Neural cell (in vitro differentiated cells): Measurements from ENCODE around the gene LAG3. TPM values are rescaled to one million over a fixed set of nuclear protein-coding genes. Genes with fewer than 3 reads are reported as not detected.
A peak's percentile ranks its signal among the peaks of the same experiment; 100 is the strongest.

Experiments
- H2AFZ ChIP-seq: fragments of 200-600, 300-800 bp; sonication (generic), shearing (Covaris generic); 2 replicates; pipeline ENCODE4 v1.6.0; 2014; ENCODE audit warnings: low read depth, mild to moderate bottlenecking, antibody characterized with exemption, low read length, moderate library complexity
- H3F3A ChIP-seq: fragments of 200-600 bp; shearing (Covaris generic); 2 replicates; pipeline ENCODE4 v1.6.1; 2016; ENCODE audit warnings: mild to moderate bottlenecking, moderate library complexity, mixed read lengths, antibody characterized with exemption, low read length; ENCODE audit not compliant: insufficient read depth, poor library complexity, severe bottlenecking
- H3K27ac ChIP-seq: fragments of 200-600, 300-800 bp; sonication (generic), shearing (Covaris generic); 2 replicates; pipeline ENCODE4 v1.5.1; 2014; ENCODE audit warnings: mild to moderate bottlenecking, low read length, moderate library complexity
- H3K27me3 ChIP-seq: fragments of 300-800, 200-600 bp; sonication (generic), shearing (Covaris generic); 2 replicates; pipeline ENCODE4 v1.6.0; 2014; ENCODE audit warnings: mild to moderate bottlenecking, low read depth, low read length, moderate library complexity; ENCODE audit not compliant: insufficient read depth
- H3K36me3 ChIP-seq: fragments of 300-800, 200-600 bp; sonication (generic), shearing (Covaris generic); 2 replicates; pipeline ENCODE4 v1.5.1; 2014; ENCODE audit warnings: mild to moderate bottlenecking, antibody characterized with exemption, low read length, moderate library complexity; ENCODE audit not compliant: insufficient read depth
- H3K4me2 ChIP-seq: fragments of 300-800, 200-600 bp; sonication (generic), shearing (Covaris generic); 2 replicates; pipeline ENCODE4 v1.6.0; 2014; ENCODE audit warnings: mild to moderate bottlenecking, low read length
- H3K4me3 ChIP-seq: fragments of 300-800, 200-600 bp; sonication (generic), shearing (Covaris generic); 2 replicates; pipeline ENCODE4 v1.5.1; 2014; ENCODE audit warnings: mild to moderate bottlenecking, low read length, moderate library complexity
- H3K79me2 ChIP-seq: fragments of 200-600 bp; shearing (Covaris generic); replicated peaks from 2 replicates; pipeline ENCODE4 v1.6.0; 2014; ENCODE audit warnings: mild to moderate bottlenecking, low read length, moderate library complexity; ENCODE audit not compliant: insufficient read depth
- H3K9ac ChIP-seq: fragments of 300-800, 200-600 bp; sonication (generic), shearing (Covaris generic); 2 replicates; pipeline ENCODE4 v1.6.1; 2016; ENCODE audit warnings: mild to moderate bottlenecking, low read length, mixed read lengths
- H3K9me2 ChIP-seq: fragments of 200-600 bp; shearing (Covaris generic); 2 replicates; pipeline ENCODE4 v1.6.1; 2016; ENCODE audit warnings: mild to moderate bottlenecking, low read length, mixed read lengths; ENCODE audit not compliant: insufficient read depth
- H3K9me3 ChIP-seq: fragments of 200-600, 300-800 bp; sonication (generic), shearing (Covaris generic); 2 replicates; pipeline ENCODE4 v1.6.1; 2016; ENCODE audit warnings: mild to moderate bottlenecking, mixed run types, low read length, moderate library complexity, mixed read lengths
- H4K20me1 ChIP-seq: fragments of 200-600 bp; shearing (Covaris generic); 2 replicates; pipeline ENCODE4 v1.6.1; 2016; ENCODE audit warnings: mild to moderate bottlenecking, mixed run types; ENCODE audit not compliant: insufficient read depth
- CTCF ChIP-seq: fragments of 450-650 bp; IDR thresholded peaks from 2 replicates; pipeline ENCODE4 v1.5.1; 2014; ENCODE audit warnings: antibody characterized with exemption, mild to moderate bottlenecking, moderate library complexity; ENCODE audit not compliant: poor library complexity, severe bottlenecking
- EP300 ChIP-seq: fragments of 450-650 bp; conservative IDR thresholded peaks from 2 replicates; pipeline ENCODE4 v1.6.1; 2014; ENCODE audit warnings: antibody characterized with exemption, mild to moderate bottlenecking, moderate library complexity; ENCODE audit not compliant: poor library complexity, severe bottlenecking
- EZH2 ChIP-seq: fragments of 200-600, 300-800 bp; shearing (Covaris generic), sonication (generic); IDR thresholded peaks from 2 replicates; pipeline ENCODE4 v1.6.1; 2014; ENCODE audit warnings: antibody characterized with exemption, low read length, borderline replicate concordance, mild to moderate bottlenecking; ENCODE audit not compliant: insufficient read depth, poor library complexity, severe bottlenecking
- MXI1 ChIP-seq: fragments of 450-650 bp; conservative IDR thresholded peaks from 2 replicates; pipeline ENCODE4 v1.6.1; 2014; ENCODE audit warnings: antibody characterized with exemption, mild to moderate bottlenecking; ENCODE audit not compliant: poor library complexity, severe bottlenecking
- RAD21 ChIP-seq: fragments of 450-650 bp; conservative IDR thresholded peaks from 2 replicates; pipeline ENCODE4 v1.6.1; 2014; ENCODE audit warnings: antibody characterized with exemption, mild to moderate bottlenecking, moderate library complexity
- SMC3 ChIP-seq: fragments of 450-650 bp; conservative IDR thresholded peaks from 2 replicates; pipeline ENCODE4 v1.6.1; 2014; ENCODE audit warnings: antibody characterized with exemption, mild to moderate bottlenecking, moderate library complexity; ENCODE audit not compliant: poor library complexity
- TAF1 ChIP-seq: IDR thresholded peaks from 2 replicates; pipeline ENCODE4 v1.6.1; 2012; ENCODE audit warnings: low read depth
- polyA plus RNA-seq: library from polyadenylated mRNA; depleted of rRNA; stranded (reverse); fragments of >200 nt; gene quantifications from 2 replicates; pipeline ENCODE4 v1.2.3, GENCODE V29; 2014

The LAG3 gene
- polyA plus RNA-seq, 1 donor from 2014 or later = 1.4 TPM

- H3K9ac ChIP-seq = peak overlapping the region; percentile 95
Observed at GRCh38 chr12:6826125-6826733, 53.9 kb downstream of the LAG3 start.

GRCh38 chr12:6826734-6827436 is 54.6 kb downstream of the LAG3 start:
- TF ChIP-seq RAD21 (no peak), CTCF (no peak), SMC3 (peak; percentile 13), EP300 (no peak), MXI1 (no peak), EZH2 (no peak)
- H3K9me3 ChIP-seq = no peaks in the 10 kb centered on the region
- no peaks in the 10 kb centered on the region for H4K20me1 ChIP-seq
- peaks cover 10% of the 10 kb centered on the region for H3F3A ChIP-seq
- H3K27ac ChIP-seq = peak overlapping the region; percentile 87
- H3K36me3 ChIP-seq = no peaks in the 10 kb centered on the region
- H3K9ac ChIP-seq = peak overlapping the region; percentile 95
- peak overlapping the region; percentile 36 for H3K4me2 ChIP-seq
- no peaks in the 10 kb centered on the region for H3K27me3 ChIP-seq
- peak overlapping the region; percentile 58 for H3K4me3 ChIP-seq
- H3K9me2 ChIP-seq = no peaks in the 10 kb centered on the region
- peaks cover 29% of the 10 kb centered on the region for H3K79me2 ChIP-seq
- H2AFZ ChIP-seq = no peak overlapping the region

More at GRCh38 chr12:6826125-6826733, 53.9 kb downstream of the LAG3 start:
- Histone ChIP-seq H3K36me3 (no peaks in the 10 kb centered on the region), H3F3A (peaks cover 10% of the 10 kb centered on the region), H3K4me2 (no peak overlapping the region), H3K4me3 (peak overlapping the region; percentile 70), H3K27me3 (no peaks in the 10 kb centered on the region), H3K9me2 (no peaks in the 10 kb centered on the region), H3K79me2 (peaks cover 30% of the 10 kb centered on the region), H3K9me3 (no peaks in the 10 kb centered on the region), H4K20me1 (no peaks in the 10 kb centered on the region), H2AFZ (no peak overlapping the region), H3K27ac (peak overlapping the region; percentile 87)
- TF ChIP-seq TAF1 = no peak

- TF ChIP-seq MXI1 (peak; percentile 66), EP300 (no peak)
- Histone ChIP-seq H3K79me2 (peaks cover 23% of the 10 kb centered on the region), H3K27ac (peak overlapping the region; percentile 87), H3K9me2 (no peaks in the 10 kb centered on the region), H3K4me3 (peak overlapping the region; percentile 58), H3K9ac (peak overlapping the region; percentile 95), H2AFZ (no peak overlapping the region), H3K4me2 (peak overlapping the region; percentile 36), H3K9me3 (no peaks in the 10 kb centered on the region), H3K27me3 (no peaks in the 10 kb centered on the region), H4K20me1 (no peaks in the 10 kb centered on the region), H3K36me3 (no peaks in the 10 kb centered on the region), H3F3A (peaks cover 10% of the 10 kb centered on the region)
Observed at GRCh38 chr12:6827437-6827911, 55.2 kb downstream of the LAG3 start.

Other genes starting within 250 kb of the LAG3 start
- 1,673 and 1,838 TPM in 2 replicates for gene GAPDH, start 238.0 kb upstream of the LAG3 start, polyA plus RNA-seq
- gene IFFO1, start 216.5 kb upstream of the LAG3 start, polyA plus RNA-seq = 12.0 and 16.9 TPM in 2 replicates
- 30.7 and 38.8 TPM in 2 replicates for gene NOP2, start 204.2 kb upstream of the LAG3 start, polyA plus RNA-seq
- 146 and 173 TPM in 2 replicates for gene CHD4, start 165.1 kb upstream of the LAG3 start, polyA plus RNA-seq
- gene LPAR5, start 136.6 kb upstream of the LAG3 start, polyA plus RNA-seq = 0.48 TPM in 1 of 2 replicates, not detected in the other
- 1.6 and 4.7 TPM in 2 replicates for gene ACRBP, start 125.1 kb upstream of the LAG3 start, polyA plus RNA-seq
- 522 and 540 TPM in 2 replicates for gene ING4, start 109.4 kb upstream of the LAG3 start, polyA plus RNA-seq
- gene ZNF384, start 83.1 kb upstream of the LAG3 start, polyA plus RNA-seq = 25.8 and 30.2 TPM in 2 replicates
- gene PIANP, start 71.7 kb upstream of the LAG3 start, polyA plus RNA-seq = 2.1 and 4.4 TPM in 2 replicates
- 45.8 and 50.2 TPM in 2 replicates for gene COPS7A, start 48.5 kb upstream of the LAG3 start, polyA plus RNA-seq
- 134 and 176 TPM in 2 replicates for gene MLF2, start 19.4 kb upstream of the LAG3 start, polyA plus RNA-seq
- 504 and 557 TPM in 2 replicates for gene PTMS, start 6.2 kb upstream of the LAG3 start, polyA plus RNA-seq
- not detected in 2 replicates for gene CD4, start 17.0 kb downstream of the LAG3 start, polyA plus RNA-seq
- 82.8 and 117 TPM in 2 replicates for gene GPR162, start 49.3 kb downstream of the LAG3 start, polyA plus RNA-seq
- gene P3H3, start 55.9 kb downstream of the LAG3 start, polyA plus RNA-seq = 58.9 and 66.1 TPM in 2 replicates
- 18.8 and 19.0 TPM in 2 replicates for gene GNB3, start 68.4 kb downstream of the LAG3 start, polyA plus RNA-seq
- gene CDCA3, start 78.8 kb downstream of the LAG3 start, polyA plus RNA-seq = 4.1 and 7.3 TPM in 2 replicates
- 120 and 130 TPM in 2 replicates for gene USP5, start 79.6 kb downstream of the LAG3 start, polyA plus RNA-seq
- 288 and 292 TPM in 2 replicates for gene TPI1, start 95.0 kb downstream of the LAG3 start, polyA plus RNA-seq
- gene SPSB2, start 100.8 kb downstream of the LAG3 start, polyA plus RNA-seq = 12.8 and 14.2 TPM in 2 replicates
- gene LRRC23, start 132.3 kb downstream of the LAG3 start, polyA plus RNA-seq = 13.6 and 20.5 TPM in 2 replicates
- 193 and 228 TPM in 2 replicates for gene ENO2, start 142.1 kb downstream of the LAG3 start, polyA plus RNA-seq
- 9.2 and 13.7 TPM in 2 replicates for gene ATN1, start 155.4 kb downstream of the LAG3 start, polyA plus RNA-seq
- gene RNU7-1, start 171.3 kb downstream of the LAG3 start, polyA plus RNA-seq = not detected in 2 replicates
- 477 and 500 TPM in 2 replicates for gene C12orf57, start 171.5 kb downstream of the LAG3 start, polyA plus RNA-seq
- not detected in 2 replicates for gene PTPN6, start 178.8 kb downstream of the LAG3 start, polyA plus RNA-seq
- gene PHB2, start 198.1 kb downstream of the LAG3 start, polyA plus RNA-seq = 210 and 230 TPM in 2 replicates
- gene EMG1, start 198.4 kb downstream of the LAG3 start, polyA plus RNA-seq = 27.3 and 33.2 TPM in 2 replicates
- 10.8 and 14.4 TPM in 2 replicates for gene LPCAT3, start 246.0 kb downstream of the LAG3 start, polyA plus RNA-seq